Muscle of arm (tissue), 12 donors: Measurements from ENCODE around the gene PCSK9. TPM values are rescaled to one million over a fixed set of nuclear protein-coding genes. Genes with fewer than 3 reads are reported as not detected.
A peak's percentile ranks its signal among the peaks of the same experiment; 100 is the strongest.

ENCODE experiments used
- DNase-seq: peaks from one replicate; pipeline ENCODE4 v3.0.0-alpha.2; 2013
- polyA plus RNA-seq, 12 donors: library from polyadenylated mRNA; unstranded; fragments of 120-200 nt; gene quantifications; one replicate each; pipeline ENCODE4 v1.2.1, GENCODE V29; 2013; ENCODE audit not compliant: insufficient read length in 12 of 12

The PCSK9 gene
- polyA plus RNA-seq, 12 donors = 2.9 to 23.1 (median 4.7) TPM; not detected in 1

DNA sequence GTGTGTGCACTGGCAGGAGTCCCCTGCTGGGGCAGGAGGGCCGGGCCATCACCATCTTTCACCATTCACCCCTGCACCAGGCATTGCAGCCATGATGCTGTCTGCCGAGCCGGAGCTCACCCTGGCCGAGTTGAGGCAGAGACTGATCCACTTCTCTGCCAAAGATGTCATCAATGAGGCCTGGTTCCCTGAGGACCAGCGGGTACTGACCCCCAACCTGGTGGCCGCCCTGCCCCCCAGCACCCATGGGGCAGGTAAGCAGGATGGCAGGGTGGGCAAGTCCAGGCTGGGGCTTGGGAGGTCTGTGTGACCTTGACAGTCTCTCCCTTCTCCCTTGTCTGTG lies 18.6 kb downstream of the PCSK9 start:
- no peak for DNase-seq

DNA sequence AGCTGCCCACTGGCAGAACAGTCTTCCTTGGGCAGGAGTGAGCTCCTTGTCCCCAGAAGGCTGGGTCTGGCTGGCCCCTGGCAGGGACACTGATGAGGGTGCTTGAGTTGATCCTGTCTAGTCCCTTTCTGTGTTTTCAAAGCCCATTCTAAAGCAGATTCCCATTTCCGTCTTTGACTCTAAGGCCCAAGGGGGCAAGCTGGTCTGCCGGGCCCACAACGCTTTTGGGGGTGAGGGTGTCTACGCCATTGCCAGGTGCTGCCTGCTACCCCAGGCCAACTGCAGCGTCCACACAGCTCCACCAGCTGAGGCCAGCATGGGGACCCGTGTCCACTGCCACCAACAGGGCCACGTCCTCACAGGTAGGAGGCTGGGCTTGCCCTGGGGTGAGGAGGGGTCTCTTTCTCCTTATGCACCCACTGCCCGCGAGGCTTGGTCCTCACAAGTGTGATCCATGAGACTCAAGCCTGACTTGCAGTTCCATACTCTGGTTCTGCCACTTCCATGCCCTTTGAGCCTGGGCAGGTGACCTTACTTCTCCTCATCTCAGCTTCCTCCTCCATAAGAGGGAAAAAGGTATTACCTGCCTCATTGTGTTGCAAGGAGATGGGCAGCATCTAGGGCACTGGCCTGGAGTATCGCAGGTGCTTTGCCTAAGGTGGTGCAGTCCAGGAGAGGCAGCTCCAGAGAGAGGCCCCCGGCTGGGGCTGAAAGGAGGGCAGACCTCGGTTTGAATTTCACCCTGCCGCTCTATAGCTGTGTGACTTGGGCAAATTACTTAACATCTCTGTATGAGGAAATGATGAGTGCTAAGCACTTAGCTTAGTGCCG lies 20.2 kb downstream of the PCSK9 start:
- DNase-seq = no peak

DNA sequence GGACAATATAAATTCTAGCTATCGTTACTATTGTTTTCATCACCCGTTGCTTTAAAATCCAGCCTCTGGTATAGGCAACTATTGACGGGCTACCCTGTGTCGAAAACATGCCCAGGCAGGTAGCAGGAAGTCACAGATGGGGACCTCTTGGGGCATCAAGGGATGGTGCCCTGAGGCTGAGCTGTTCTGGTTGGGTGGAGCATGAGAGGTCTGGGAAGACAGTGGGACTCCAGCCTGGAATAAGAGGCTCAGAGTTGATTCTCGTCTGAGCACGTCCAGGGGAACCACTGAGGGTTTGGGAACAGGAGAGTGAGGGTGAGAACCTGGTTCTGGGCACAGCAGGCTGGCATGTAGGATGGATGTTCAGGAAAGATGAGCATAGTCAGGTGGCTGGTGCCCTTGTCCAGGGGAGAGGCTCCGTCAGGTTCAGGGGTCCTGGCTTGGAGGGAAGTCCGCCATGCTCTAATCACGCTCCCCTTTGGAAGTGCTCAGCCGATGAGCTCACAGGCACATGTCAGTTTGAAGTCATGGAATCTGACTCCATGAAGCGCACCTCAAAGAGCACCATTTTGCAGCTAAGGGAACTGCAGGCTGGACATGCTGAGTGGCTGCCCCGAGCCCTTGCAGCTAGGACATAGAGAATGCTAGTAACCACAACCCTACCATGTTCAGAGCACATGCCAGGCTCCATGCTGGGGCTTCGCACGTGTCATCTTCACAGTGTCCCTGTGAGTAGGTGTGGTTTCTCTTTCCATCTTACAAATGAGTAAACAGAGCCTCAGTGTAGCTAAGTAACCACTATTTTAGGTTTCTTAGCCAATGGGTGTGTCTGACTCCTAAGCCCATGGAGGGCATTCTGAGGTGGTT lies 21.0 kb downstream of the PCSK9 start:
- no peak for DNase-seq

DNA sequence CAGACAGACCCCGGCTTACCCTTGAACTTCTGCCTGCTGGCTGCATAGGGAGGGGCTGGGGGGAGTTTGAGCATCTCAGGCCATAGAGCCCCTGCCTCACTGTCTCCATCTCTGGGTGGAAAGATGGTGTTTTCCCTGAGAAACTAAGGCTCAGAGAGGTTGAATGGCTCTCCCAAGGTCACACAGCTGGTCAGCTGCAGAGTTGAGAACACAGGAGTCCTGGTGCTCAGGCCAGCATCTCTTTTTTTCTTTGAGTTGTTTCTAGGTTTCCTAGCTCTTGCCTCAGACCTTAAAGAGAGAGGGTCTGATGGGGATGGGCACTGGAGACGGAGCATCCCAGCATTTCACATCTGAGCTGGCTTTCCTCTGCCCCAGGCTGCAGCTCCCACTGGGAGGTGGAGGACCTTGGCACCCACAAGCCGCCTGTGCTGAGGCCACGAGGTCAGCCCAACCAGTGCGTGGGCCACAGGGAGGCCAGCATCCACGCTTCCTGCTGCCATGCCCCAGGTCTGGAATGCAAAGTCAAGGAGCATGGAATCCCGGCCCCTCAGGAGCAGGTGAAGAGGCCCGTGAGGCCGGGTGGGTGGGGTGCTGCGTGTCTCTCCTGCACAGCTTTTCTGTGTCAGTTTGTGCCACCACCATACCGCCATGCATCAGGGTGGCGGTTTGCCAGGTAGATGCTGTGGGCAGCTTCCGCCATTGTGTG lies 21.8 kb downstream of the PCSK9 start:
- DNase-seq = no peak

DNA sequence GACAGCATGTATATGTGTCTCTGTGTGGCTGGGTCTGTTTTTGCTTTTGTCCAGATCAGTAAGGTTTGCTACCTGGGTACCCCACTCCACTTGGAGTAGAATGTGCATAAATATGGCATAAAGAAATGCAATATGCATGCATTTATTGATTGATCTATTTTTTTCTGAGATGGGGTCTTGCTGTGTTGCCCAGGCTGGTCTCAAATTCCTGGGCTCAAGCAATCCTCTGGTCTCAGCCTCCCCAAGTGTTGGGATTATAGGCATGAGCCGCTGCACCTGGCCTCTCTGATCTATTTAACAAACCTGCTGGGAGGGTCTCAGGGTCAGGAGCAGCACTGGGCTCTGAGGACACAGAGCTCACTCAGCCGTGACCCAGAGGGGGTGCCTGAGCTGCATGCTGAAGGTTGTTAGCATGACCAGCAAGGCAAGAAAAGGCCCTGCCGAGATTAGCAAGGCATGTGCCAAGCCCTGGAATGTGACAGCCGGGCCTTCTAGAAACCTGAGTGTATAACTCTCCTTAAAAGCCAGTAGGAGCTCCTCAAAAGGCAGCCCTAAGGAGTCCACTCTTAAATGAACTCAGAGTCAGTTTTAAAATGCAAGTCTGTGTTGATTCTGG lies 22.5 kb downstream of the PCSK9 start:
- no peak for DNase-seq

DNA sequence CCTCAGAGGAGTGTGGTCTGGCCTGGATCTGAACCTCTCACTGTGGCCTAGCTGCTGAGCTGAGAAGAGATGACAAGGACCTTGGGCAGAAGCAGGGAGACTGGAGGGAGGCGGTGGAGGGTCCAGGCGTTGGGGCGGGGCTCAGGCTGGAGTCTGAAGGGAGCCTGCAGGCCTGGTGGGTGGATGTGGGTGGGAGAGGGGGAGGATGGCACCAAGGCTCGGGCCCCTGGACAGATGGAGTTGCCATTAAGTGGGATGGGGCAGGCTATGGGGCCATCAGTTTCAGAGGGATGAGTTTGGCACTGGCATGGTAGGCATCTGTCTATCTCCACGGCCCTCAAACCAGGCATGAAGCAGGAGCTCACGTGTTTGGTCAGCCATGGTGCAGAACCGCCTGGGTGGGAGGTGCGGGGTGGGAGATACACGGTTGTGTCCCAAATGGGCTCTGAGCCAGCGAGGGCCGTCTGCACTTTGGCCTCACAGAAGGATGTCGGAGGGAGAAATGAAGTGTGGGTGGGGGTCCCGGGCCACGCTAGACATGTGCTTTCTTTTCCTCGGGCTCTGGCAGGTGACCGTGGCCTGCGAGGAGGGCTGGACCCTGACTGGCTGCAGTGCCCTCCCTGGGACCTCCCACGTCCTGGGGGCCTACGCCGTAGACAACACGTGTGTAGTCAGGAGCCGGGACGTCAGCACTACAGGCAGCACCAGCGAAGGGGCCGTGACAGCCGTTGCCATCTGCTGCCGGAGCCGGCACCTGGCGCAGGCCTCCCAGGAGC lies 23.6 kb downstream of the PCSK9 start:
- DNase-seq = peak; percentile 13

DNA sequence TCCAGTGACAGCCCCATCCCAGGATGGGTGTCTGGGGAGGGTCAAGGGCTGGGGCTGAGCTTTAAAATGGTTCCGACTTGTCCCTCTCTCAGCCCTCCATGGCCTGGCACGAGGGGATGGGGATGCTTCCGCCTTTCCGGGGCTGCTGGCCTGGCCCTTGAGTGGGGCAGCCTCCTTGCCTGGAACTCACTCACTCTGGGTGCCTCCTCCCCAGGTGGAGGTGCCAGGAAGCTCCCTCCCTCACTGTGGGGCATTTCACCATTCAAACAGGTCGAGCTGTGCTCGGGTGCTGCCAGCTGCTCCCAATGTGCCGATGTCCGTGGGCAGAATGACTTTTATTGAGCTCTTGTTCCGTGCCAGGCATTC lies 24.2 kb downstream of the PCSK9 start:
- DNase-seq = no peak

DNA sequence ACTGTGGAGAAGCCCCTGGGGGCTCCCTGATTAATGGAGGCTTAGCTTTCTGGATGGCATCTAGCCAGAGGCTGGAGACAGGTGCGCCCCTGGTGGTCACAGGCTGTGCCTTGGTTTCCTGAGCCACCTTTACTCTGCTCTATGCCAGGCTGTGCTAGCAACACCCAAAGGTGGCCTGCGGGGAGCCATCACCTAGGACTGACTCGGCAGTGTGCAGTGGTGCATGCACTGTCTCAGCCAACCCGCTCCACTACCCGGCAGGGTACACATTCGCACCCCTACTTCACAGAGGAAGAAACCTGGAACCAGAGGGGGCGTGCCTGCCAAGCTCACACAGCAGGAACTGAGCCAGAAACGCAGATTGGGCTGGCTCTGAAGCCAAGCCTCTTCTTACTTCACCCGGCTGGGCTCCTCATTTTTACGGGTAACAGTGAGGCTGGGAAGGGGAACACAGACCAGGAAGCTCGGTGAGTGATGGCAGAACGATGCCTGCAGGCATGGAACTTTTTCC lies 24.8 kb downstream of the PCSK9 start:
- DNase-seq = no peak

DNA sequence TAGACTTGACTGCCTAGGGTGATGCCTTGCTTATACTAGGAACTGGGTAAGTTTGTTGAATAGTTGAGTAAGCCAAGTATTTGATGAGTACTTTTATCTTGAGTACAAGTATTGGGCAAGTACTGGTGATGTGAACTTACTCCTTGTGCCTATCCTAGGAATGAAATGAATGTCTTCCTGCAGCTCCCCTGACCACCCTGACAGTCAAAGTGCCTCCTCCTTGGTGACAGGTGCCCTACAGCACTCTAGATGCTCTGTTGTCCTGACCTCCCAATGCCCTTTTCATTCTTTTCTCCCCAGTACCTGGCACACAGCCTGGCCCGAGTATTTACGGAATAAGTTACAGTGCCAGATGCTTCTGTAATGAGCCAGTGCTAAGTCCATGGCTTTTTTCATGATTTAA lies 25.5 kb downstream of the PCSK9 start:
- DNase-seq = peak; percentile 12

DNA sequence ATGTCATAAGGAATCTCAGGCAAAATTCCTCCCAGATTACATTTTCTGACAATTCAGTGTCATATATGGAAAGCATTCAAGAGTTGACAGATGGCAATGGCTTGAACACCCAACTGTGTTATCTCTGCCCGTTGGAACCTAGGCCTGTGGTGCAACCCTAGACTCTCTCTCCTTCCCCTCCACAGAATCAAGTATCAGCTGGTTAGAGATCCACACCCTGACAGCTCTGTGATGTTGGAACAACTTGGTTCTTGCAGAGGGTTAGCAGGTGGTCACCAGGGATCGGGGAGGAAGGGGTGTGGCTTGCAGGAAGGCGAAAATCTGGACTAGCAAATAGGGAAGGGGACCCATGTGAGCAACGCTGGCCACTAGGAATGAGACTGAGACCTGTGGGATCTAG lies 26.3 kb downstream of the PCSK9 start:
- no peak for DNase-seq

DNA sequence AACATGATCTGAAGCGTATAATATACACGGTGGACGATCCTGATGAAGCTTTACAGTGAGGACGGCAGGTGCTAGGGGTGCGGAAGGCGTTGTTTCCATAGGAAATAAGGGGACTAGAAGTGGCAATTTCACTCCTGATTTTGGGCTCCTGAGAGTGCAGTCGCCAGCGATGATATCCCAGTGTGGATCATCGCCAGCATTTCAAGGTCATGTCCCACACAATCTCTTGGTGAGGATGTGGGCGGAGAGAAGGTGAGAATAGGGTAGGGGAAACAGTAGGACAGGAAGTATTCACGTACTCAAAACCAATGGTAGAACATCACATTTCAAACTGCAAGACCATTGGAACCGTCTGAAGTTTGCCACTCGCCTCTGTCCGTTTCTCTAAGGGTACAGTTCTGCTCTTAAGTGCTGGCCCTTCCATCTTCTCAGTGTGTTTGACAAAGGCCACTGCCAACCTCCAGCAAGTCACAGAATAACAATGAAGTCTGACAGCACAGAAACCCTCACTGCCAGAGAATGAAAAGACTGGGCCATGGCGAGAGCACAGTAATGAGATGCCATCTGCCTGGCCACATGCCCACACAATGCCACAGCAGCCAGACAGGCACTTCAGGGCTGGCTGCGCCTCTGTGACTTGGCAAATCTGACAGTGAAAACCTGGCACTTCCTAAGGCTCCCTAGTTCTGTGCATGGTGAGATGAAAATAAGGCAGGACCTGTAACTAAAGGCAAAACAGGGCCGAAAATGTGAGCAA lies 27.9 kb downstream of the PCSK9 start:
- no peak for DNase-seq

DNA sequence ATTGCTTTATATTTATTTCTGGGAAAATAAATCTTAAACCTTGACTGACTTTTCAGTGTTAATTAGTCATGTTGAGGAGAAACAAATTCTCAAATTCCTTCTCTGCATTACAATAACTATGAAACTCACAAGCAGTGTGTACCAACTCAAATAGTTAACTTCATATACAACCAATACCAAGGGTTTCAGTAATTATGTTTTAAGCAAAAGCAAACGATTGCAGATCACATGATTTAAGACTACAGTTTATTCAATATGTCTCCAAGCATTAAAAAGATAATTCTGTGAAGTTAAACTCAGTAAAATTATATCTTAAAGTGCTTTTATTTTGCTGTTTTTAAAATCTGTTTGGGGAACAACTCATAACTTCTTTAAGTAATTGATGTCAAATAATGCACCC lies 28.6 kb downstream of the PCSK9 start:
- no peak for DNase-seq

DNA sequence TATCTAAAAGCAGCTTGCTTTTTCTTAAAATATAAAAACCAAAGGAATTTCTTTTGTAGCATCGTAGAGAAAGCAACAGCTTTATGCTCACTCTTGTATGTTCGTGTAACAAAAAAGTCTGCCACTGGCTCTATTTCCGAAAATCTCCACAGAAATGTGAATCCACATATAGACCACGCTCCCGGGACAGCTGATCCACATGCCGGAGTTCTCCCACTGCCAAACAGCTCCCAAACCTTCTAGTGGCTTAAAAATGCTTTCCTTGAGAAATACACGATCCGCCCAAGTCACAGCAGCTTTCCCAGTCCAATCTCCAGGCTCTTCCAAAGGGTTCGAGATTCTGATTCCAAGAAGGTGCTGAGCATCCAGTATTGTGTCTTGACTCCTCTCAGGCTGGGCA lies 29.3 kb downstream of the PCSK9 start:
- DNase-seq = no peak

DNA sequence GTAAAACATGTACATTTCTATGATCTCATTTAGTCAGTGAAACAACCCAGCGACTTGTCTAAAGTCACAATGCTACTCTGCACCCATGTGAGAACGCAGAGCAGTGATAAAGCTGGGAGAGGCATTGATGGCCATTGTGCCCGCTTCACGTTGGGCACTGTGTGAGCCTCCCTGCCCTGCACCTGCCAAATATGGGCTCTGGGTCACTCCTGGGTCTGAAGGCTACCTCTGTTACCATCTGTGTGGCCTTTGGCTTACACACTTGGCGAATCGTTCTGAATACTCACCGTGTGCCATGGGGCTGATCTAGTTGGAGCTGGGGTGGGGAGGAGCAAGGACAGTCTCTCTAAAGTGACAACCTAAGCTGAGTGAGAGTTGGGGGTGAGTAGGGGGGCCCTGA lies 29.9 kb downstream of the PCSK9 start:
- DNase-seq = no peak

DNA sequence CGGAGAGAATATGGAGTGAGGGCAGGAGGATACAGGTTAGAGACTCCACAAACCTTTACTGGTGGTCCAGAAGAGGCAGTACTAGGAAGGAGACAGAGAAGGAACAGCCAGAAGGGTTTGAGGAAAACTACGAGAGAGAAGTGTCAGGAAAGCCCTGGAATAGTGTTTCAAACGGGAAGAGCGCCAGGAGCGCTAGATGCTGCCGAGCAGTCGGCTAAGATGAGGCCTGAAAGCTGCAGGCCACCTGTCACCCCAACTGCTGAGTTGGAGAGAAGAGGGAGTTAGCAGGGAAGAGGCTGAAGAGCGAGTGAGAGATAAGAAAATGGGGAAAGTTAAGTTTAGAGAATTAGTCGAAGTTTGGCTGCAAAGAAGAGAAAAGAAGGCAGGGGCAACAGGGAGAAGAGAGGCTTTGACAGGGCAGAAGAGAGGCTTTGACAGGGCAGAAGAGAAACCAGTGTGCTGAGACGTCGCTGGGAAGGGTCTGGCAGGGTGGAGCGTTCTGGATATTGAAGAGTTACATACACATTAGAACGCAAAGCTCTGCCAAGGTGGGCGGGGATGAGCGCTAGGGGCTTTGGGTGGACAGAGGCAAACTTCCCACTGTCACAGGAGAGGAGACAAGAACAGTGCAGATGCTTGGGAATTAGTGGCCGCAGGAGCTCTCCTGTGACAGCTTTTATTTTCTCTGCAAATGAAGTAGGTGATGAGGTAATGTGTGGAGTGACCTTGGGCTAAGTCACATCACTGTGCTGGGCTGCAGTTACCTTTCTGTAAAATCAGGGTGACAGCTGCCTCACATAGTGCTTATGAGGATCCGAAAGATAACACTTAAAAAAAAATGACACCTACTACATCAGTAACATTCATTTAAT lies 31.2 kb downstream of the PCSK9 start:
- peak; percentile 46 for DNase-seq

DNA sequence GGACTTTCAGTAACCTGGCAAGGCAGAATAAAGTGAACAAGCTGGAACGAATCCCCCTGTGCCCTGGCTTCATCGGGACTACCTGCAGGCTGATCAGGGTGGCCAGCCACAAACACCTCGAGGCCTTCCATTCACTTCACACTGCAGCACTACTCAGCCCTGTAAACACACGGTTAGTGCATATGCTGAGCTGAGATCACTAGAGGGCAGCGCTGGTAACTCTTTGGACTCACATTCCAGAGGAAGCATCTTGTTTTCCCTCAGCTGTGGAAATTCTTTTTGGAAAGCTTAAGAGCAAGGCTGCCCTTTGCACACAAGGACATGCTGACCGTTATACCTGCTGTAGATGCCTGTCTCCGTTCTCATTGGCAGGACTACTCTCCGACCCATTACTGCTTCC lies 32.1 kb downstream of the PCSK9 start:
- DNase-seq = no peak

DNA sequence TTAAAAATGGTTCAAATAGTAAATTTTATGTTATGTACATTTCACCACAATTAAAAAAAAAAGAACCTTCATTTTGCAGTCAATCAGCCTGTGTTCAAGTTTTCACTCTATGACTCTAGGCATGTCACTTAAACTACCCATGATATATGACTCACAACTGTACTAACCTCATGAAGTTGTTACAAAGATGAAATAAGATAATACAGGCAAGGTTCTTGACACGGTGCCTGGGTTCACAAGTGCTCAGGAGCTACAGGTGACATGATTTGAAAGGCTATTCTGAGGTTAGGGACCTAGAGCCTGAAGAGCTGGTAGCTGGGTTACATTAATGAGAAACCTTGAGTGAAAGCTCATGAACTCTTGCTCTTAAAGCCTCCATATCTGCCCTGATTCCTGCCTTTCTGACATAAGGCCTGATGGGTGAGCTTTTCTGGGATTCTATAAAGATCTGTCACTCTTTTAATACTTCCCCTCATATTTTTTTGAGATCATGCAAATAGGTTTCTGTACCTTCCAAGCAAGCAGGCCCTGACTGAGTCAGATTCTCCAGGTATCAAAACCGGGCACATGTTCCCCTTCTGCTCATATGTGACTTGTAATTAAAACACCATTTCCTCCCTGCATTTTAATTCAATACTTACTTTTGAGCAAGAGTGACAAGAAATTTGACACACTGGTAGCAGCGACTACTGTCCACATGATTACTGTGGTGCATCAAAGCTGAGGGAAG lies 34.0 kb downstream of the PCSK9 start:
- DNase-seq = no peak

DNA sequence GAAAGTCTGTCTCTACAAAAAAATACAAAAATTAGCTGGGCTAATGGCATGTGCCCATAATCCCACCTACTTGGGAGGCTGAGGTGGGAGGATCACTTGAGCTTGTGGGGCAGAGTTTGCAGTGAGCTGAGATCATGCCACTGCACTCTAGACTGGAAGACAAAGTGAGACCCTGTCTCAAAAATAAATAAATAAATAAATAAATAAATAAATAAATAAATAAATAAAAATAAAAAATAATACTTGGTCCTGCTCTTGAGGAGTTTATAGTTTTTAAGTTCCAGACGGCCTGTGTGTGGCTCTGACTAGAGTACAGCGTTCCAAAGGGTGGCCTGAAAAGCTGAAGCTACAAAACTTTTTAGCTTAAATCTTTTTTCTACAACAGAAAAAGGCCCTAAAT lies 35.1 kb downstream of the PCSK9 start:
- DNase-seq = no peak

DNA sequence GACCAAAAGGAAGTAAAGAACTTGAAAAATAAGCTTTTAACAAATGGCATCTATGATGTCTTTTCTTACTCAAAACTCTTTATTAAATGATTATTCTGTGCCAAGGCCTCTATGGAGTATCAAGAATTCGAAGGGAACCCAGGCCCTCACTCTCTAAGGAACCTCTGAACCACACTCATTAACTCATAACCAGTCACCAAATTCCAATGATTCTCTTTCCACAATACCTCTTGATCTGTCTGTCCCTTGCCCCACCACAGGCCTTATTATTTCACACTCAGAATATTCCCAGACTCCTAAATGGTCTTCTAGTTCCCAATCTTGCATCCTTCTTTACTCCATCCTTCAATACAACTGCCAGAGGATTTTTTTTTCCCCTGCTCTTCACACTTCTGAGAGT lies 37.0 kb downstream of the PCSK9 start:
- DNase-seq = no peak
